ENCODE results near the gene MALRD1.

MALRD1 gene

DNA sequence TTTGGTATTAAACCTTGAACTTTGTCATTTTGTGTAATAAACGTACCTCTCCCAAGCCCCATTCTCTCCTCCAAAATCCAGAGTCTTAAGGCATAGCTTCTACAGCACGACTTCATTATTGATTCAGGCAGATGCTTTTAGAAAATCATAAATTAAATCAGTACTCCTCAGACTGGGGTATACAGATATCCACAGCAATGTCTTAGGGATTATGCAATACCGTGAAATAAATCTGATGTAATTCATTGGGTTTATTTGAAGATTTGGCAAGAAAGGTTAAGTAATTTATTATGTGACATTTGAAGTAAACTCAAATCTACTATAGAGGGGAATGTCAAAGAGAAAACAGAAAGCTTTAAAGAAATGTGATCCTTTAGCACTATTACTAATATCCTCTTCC, 521.5 kb downstream of the MALRD1 start:
- Histone ChIP-seq H3K9me3 (ENCODE audit: insufficient read depth, low read length) (no peaks in the 10 kb centered on the region), H3K27ac (ENCODE audit: low read length) (no peak overlapping the region), H3K36me3 (replicated peaks; ENCODE audit: low read depth, low read length) (no peaks in the 10 kb centered on the region), H3K4me3 (ENCODE audit: low read length) (no peak overlapping the region), H3K79me2 (ENCODE audit: low read length) (no peaks in the 10 kb centered on the region), H3K4me1 (ENCODE audit: low read length) (no peaks in the 10 kb centered on the region), H4K20me1 (ENCODE audit: insufficient read depth, low read length) (no peaks in the 10 kb centered on the region), H3K9ac (ENCODE audit: low read length) (no peak overlapping the region), H3K27me3 (ENCODE audit: low read depth, low read length) (no peaks in the 10 kb centered on the region), H2AFZ (ENCODE audit: low read depth, low read length) (no peak overlapping the region), H3K4me2 (ENCODE audit: low read length) (no peak overlapping the region)
- TF ChIP-seq EZH2phosphoT487 (IDR thresholded peaks at IDR 0.05; ENCODE audit: low read depth), result no peak
- TF ChIP-seq, protein P1, sequence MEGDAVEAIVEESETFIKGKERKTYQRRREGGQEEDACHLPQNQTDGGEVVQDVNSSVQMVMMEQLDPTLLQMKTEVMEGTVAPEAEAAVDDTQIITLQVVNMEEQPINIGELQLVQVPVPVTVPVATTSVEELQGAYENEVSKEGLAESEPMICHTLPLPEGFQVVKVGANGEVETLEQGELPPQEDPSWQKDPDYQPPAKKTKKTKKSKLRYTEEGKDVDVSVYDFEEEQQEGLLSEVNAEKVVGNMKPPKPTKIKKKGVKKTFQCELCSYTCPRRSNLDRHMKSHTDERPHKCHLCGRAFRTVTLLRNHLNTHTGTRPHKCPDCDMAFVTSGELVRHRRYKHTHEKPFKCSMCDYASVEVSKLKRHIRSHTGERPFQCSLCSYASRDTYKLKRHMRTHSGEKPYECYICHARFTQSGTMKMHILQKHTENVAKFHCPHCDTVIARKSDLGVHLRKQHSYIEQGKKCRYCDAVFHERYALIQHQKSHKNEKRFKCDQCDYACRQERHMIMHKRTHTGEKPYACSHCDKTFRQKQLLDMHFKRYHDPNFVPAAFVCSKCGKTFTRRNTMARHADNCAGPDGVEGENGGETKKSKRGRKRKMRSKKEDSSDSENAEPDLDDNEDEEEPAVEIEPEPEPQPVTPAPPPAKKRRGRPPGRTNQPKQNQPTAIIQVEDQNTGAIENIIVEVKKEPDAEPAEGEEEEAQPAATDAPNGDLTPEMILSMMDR (IDR thresholded peaks at IDR 0.05; ENCODE audit: low read depth, low read length), result no peak

- Histone ChIP-seq H3K4me2 (ENCODE audit: low read length) (no peak overlapping the region), H3K79me2 (ENCODE audit: low read length) (no peaks in the 10 kb centered on the region), H3K27me3 (ENCODE audit: low read depth, low read length) (no peaks in the 10 kb centered on the region), H3K27ac (ENCODE audit: low read length) (no peak overlapping the region), H3K9me3 (ENCODE audit: insufficient read depth, low read length) (no peaks in the 10 kb centered on the region), H2AFZ (ENCODE audit: low read depth, low read length) (no peak overlapping the region), H3K4me3 (ENCODE audit: low read length) (no peak overlapping the region), H3K9ac (ENCODE audit: low read length) (no peak overlapping the region), H4K20me1 (ENCODE audit: insufficient read depth, low read length) (no peaks in the 10 kb centered on the region), H3K4me1 (ENCODE audit: low read length) (no peaks in the 10 kb centered on the region), H3K36me3 (replicated peaks; ENCODE audit: low read depth, low read length) (no peaks in the 10 kb centered on the region)
- no peak for TF ChIP-seq EZH2phosphoT487 (IDR thresholded peaks at IDR 0.05; ENCODE audit: low read depth)
- TF ChIP-seq, protein P1 (IDR thresholded peaks at IDR 0.05; ENCODE audit: low read depth, low read length), result no peak
Measured at GRCh38 chr10:19570991-19571390, 522.4 kb downstream of the MALRD1 start.

DNA sequence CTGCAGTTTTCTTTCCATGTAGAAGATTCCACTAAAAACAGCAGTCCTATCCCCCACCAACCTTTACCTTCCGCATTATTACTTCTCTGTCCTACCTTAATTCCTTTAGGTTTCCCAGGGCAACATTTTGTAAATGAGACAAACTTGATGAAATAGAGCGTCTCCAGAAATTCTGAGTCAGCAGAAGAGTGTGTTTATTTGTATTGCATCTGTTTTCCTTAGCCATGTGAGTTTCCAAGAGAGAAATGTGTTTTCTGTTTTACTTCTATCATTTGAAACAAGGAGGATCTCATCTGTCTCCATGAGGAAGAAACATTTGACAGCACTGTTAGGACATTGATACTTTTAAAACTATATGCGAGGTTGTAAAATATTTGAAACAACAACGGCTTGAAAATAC, 523.5 kb downstream of the MALRD1 start:
- no peaks in the 10 kb centered on the region for H3K9me3 ChIP-seq (ENCODE audit: insufficient read depth, low read length)
- no peaks in the 10 kb centered on the region for H3K36me3 ChIP-seq (replicated peaks; ENCODE audit: low read depth, low read length)
- H3K79me2 ChIP-seq (ENCODE audit: low read length), result no peaks in the 10 kb centered on the region
- no peak for TF ChIP-seq EZH2phosphoT487 (IDR thresholded peaks at IDR 0.05; ENCODE audit: low read depth)
- TF ChIP-seq, protein P1 (IDR thresholded peaks at IDR 0.05; ENCODE audit: low read depth, low read length), result no peak
- no peaks in the 10 kb centered on the region for H3K4me1 ChIP-seq (ENCODE audit: low read length)
- H4K20me1 ChIP-seq (ENCODE audit: insufficient read depth, low read length), result no peaks in the 10 kb centered on the region
- H3K4me3 ChIP-seq (ENCODE audit: low read length), result no peak overlapping the region
- H3K4me2 ChIP-seq (ENCODE audit: low read length), result no peak overlapping the region
- H3K27ac ChIP-seq (ENCODE audit: low read length), result no peak overlapping the region
- H3K9ac ChIP-seq (ENCODE audit: low read length), result no peak overlapping the region
- no peak overlapping the region for H2AFZ ChIP-seq (ENCODE audit: low read depth, low read length)
- no peaks in the 10 kb centered on the region for H3K27me3 ChIP-seq (ENCODE audit: low read depth, low read length)

GRCh38 chr10:19576576-19576975, 528.0 kb downstream of the MALRD1 start:
- H3K36me3 ChIP-seq (replicated peaks; ENCODE audit: low read depth, low read length), result no peaks in the 10 kb centered on the region

More at GRCh38 chr10:19576576-19576975, 528.0 kb downstream of the MALRD1 start:
- H3K27ac ChIP-seq (ENCODE audit: low read length), result no peak overlapping the region
- no peak overlapping the region for H3K9ac ChIP-seq (ENCODE audit: low read length)
- H4K20me1 ChIP-seq (ENCODE audit: insufficient read depth, low read length), result no peaks in the 10 kb centered on the region
- no peak overlapping the region for H3K4me3 ChIP-seq (ENCODE audit: low read length)
- H2AFZ ChIP-seq (ENCODE audit: low read depth, low read length), result no peak overlapping the region
- no peak overlapping the region for H3K4me2 ChIP-seq (ENCODE audit: low read length)
- H3K4me1 ChIP-seq (ENCODE audit: low read length), result no peaks in the 10 kb centered on the region
- no peak for TF ChIP-seq EZH2phosphoT487 (IDR thresholded peaks at IDR 0.05; ENCODE audit: low read depth)
- TF ChIP-seq, protein P1 (IDR thresholded peaks at IDR 0.05; ENCODE audit: low read depth, low read length), result no peak
- no peaks in the 10 kb centered on the region for H3K9me3 ChIP-seq (ENCODE audit: insufficient read depth, low read length)
- no peaks in the 10 kb centered on the region for H3K79me2 ChIP-seq (ENCODE audit: low read length)
- H3K27me3 ChIP-seq (ENCODE audit: low read depth, low read length), result no peaks in the 10 kb centered on the region

Data from OCI-LY3 (cell line).